Astrocyte (in vitro differentiated cells and primary cell): Measurements from ENCODE around the gene TNRC6A. TPM values are rescaled to one million over a fixed set of nuclear protein-coding genes. Genes with fewer than 3 reads are reported as not detected.

Experiments
- DNase-seq: peaks from one replicate; pipeline ENCODE4 v3.0.0-alpha.2; 2010; ENCODE audit warnings: low read depth
- FAIRE-seq: peaks from 2 replicates; lab custom pipeline; 2011; peaks lifted over from hg19 to GRCh38; lab: Jason Lieb, UNC
- H2AFZ ChIP-seq: 2 replicates; pipeline ENCODE4 v1.6.0; 2012; ENCODE audit warnings: low read depth, low read length, inconsistent platforms
- H3K27ac ChIP-seq: 2 replicates; pipeline ENCODE4 v1.5.1; 2011; ENCODE audit warnings: low read depth, low read length, inconsistent platforms
- H3K27me3 ChIP-seq: 2 replicates; pipeline ENCODE4 v1.6.0; 2011; ENCODE audit warnings: low read length, inconsistent platforms; ENCODE audit not compliant: insufficient read depth
- H3K36me3 ChIP-seq: 2 replicates; pipeline ENCODE4 v1.5.1; 2011; ENCODE audit warnings: low read length, inconsistent platforms; ENCODE audit not compliant: insufficient read depth
- H3K4me1 ChIP-seq: 2 replicates; pipeline ENCODE4 v1.5.1; 2011; ENCODE audit warnings: low read length, inconsistent platforms; ENCODE audit not compliant: insufficient read depth
- H3K4me2 ChIP-seq: 2 replicates; pipeline ENCODE4 v1.6.0; 2012; ENCODE audit warnings: low read length, inconsistent platforms
- H3K4me3 ChIP-seq: 2 replicates; pipeline ENCODE4 v1.5.1; 2011; ENCODE audit warnings: low read depth, mild to moderate bottlenecking, low read length, inconsistent platforms; ENCODE audit not compliant: insufficient read depth
- H3K79me2 ChIP-seq: 2 replicates; pipeline ENCODE4 v1.6.0; 2012; ENCODE audit warnings: mild to moderate bottlenecking, low read length, inconsistent platforms; ENCODE audit not compliant: insufficient read depth
- H3K9ac ChIP-seq: 2 replicates; pipeline ENCODE4 v1.6.0; 2012; ENCODE audit warnings: mild to moderate bottlenecking, low read length, inconsistent platforms
- H3K9me3 ChIP-seq: 2 replicates; pipeline ENCODE4 v1.5.1; 2012; ENCODE audit warnings: low read depth, mild to moderate bottlenecking, low read length, inconsistent platforms; ENCODE audit not compliant: insufficient read depth
- H4K20me1 ChIP-seq: 2 replicates; pipeline ENCODE4 v1.6.0; 2012; ENCODE audit warnings: low read length, inconsistent platforms; ENCODE audit not compliant: insufficient read depth
- H3K27ac Mint-ChIP-seq: one replicate; pipeline ENCODE4 v1.8.0; 2021; ENCODE audit warnings: mild to moderate bottlenecking, mixed read lengths; ENCODE audit not compliant: unreplicated experiment
- H3K27me3 Mint-ChIP-seq: one replicate; pipeline ENCODE4 v1.8.0; 2021; ENCODE audit warnings: low read depth, mixed read lengths; ENCODE audit not compliant: unreplicated experiment
- H3K36me3 Mint-ChIP-seq: one replicate; pipeline ENCODE4 v1.8.0; 2021; ENCODE audit warnings: low read depth, mixed read lengths; ENCODE audit not compliant: unreplicated experiment
- H3K4me1 Mint-ChIP-seq: one replicate; pipeline ENCODE4 v1.8.0; 2021; ENCODE audit warnings: low read depth, mixed read lengths; ENCODE audit not compliant: unreplicated experiment
- H3K4me3 Mint-ChIP-seq: one replicate; pipeline ENCODE4 v1.8.0; 2021; ENCODE audit warnings: mild to moderate bottlenecking, moderate library complexity, mixed read lengths; ENCODE audit not compliant: unreplicated experiment
- H3K9me3 Mint-ChIP-seq: one replicate; pipeline ENCODE4 v1.8.0; 2021; ENCODE audit warnings: mild to moderate bottlenecking, mixed read lengths; ENCODE audit not compliant: unreplicated experiment
- CTCF ChIP-seq: IDR thresholded peaks from 2 replicates; pipeline ENCODE4 v1.5.1; 2011; ENCODE audit warnings: low read depth, mild to moderate bottlenecking, inconsistent platforms, low read length, moderate library complexity; ENCODE audit not compliant: insufficient read depth
- EZH2 ChIP-seq: IDR thresholded peaks from 2 replicates; pipeline ENCODE4 v1.6.1; 2012; ENCODE audit warnings: mild to moderate bottlenecking, low read length, inconsistent platforms; ENCODE audit not compliant: insufficient read depth
- total RNA-seq: library from RNA; stranded (reverse); gene quantifications from 2 replicates; pipeline ENCODE4 v1.2.1, GENCODE V29; 2021

TNRC6A gene
- total RNA-seq, 1 donor from 2014 or later: 51.1 TPM

- no peak for DNase-seq
- Histone ChIP-seq H3K4me2 (no peak overlapping the region), H3K4me1 (peaks cover 2% of the 10 kb centered on the region), H3K36me3 (no peaks in the 10 kb centered on the region), H3K27ac (no peak overlapping the region), H3K9me3 (no peaks in the 10 kb centered on the region), H3K9ac (no peak overlapping the region), H3K4me3 (no peak overlapping the region), H2AFZ (no peak overlapping the region), H4K20me1 (peaks cover 83% of the 10 kb centered on the region), H3K79me2 (peaks cover 99% of the 10 kb centered on the region), H3K27me3 (no peaks in the 10 kb centered on the region)
- TF ChIP-seq EZH2: no peak
- H3K36me3 Mint-ChIP-seq: no peaks in the 10 kb centered on the region
- no peaks in the 10 kb centered on the region for H3K27me3 Mint-ChIP-seq
- no peak overlapping the region for H3K27ac Mint-ChIP-seq
- peaks cover 32% of the 10 kb centered on the region for H3K4me1 Mint-ChIP-seq
- H3K9me3 Mint-ChIP-seq: no peaks in the 10 kb centered on the region
- H3K4me3 Mint-ChIP-seq: no peak overlapping the region
- FAIRE-seq: no peak
Observed at GRCh38 chr16:24753437-24753836, 24.0 kb downstream of the TNRC6A start.

DNA sequence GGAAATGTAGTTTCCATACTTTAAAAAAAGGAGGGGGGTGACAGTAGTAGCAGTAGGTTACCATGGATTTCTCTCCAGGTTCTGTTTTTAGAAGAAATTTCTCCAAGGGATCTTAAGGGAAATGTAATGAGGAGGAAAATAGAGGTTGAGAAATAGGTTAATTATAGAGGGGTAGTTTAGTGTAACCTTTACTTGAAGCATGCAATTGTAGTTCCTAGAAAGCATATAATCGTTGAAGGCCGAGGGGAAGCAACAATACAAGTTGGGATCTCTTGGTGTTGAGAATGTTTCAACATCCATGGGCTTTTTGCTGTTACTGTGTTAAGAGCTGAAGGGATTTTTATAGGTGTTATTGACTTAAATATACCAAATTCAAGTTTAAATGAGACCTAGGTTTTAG lies 25.1 kb downstream of the TNRC6A start:
- Histone ChIP-seq H2AFZ (no peak overlapping the region), H3K4me2 (no peak overlapping the region), H3K9me3 (no peaks in the 10 kb centered on the region), H3K36me3 (no peaks in the 10 kb centered on the region), H4K20me1 (peaks cover 83% of the 10 kb centered on the region), H3K27me3 (no peaks in the 10 kb centered on the region), H3K79me2 (peaks cover 99% of the 10 kb centered on the region), H3K4me3 (no peak overlapping the region), H3K9ac (no peak overlapping the region), H3K27ac (no peak overlapping the region), H3K4me1 (no peaks in the 10 kb centered on the region)
- no peak for DNase-seq
- Mint-ChIP-seq H3K9me3 (no peaks in the 10 kb centered on the region), H3K4me1 (peaks cover 21% of the 10 kb centered on the region), H3K36me3 (no peaks in the 10 kb centered on the region), H3K27me3 (no peaks in the 10 kb centered on the region), H3K27ac (no peak overlapping the region), H3K4me3 (no peak overlapping the region)
- FAIRE-seq: no peak
- TF ChIP-seq CTCF (no peak), EZH2 (no peak)

DNA sequence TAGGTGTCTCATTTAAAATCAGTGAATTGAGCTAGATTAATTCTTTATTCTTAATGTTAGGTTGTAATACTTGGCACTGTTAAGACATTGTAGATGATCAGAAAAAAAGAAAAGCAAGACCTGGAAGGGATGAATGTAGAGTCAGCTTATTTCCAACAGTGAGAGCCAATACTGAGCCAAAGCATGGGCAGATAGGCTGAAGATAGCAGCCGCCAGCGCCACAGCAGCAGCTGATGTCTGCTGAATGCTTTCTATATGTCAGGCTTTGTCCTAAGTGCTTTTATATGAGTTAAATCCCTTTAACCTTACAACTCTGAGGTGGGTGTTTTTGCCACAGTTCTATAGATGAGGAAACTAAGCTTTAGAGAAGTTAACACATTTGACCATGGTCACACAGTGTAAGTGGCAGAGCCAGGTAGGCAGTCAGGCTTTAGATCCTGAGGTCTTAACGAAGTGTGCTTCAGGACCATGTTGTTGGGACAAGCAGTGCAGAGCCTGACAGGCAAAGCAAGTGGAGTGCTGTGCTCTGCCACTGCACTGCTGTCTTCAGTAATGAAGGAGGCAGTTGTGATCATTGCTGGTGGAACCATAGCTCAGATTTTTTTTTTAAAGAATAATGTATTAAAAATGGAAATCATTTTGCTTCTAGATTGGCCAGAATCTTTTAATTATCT lies 25.9 kb downstream of the TNRC6A start:
- Mint-ChIP-seq H3K27me3 (no peaks in the 10 kb centered on the region), H3K36me3 (no peaks in the 10 kb centered on the region), H3K4me3 (no peak overlapping the region), H3K27ac (no peak overlapping the region), H3K9me3 (no peaks in the 10 kb centered on the region), H3K4me1 (peaks cover 20% of the 10 kb centered on the region)
- peaks cover 6% of the 10 kb centered on the region for H3K36me3 ChIP-seq
- H3K4me2 ChIP-seq: no peak overlapping the region
- H3K4me1 ChIP-seq: no peaks in the 10 kb centered on the region
- no peak for DNase-seq
- H3K27ac ChIP-seq: no peak overlapping the region
- H3K79me2 ChIP-seq: peaks cover 99% of the 10 kb centered on the region
- H3K9ac ChIP-seq: no peak overlapping the region
- FAIRE-seq: no peak
- H2AFZ ChIP-seq: no peak overlapping the region
- H3K27me3 ChIP-seq: no peaks in the 10 kb centered on the region
- no peak for TF ChIP-seq EZH2
- no peak for TF ChIP-seq CTCF
- no peaks in the 10 kb centered on the region for H3K9me3 ChIP-seq
- H4K20me1 ChIP-seq: peaks cover 81% of the 10 kb centered on the region
- no peak overlapping the region for H3K4me3 ChIP-seq
